Hepatocyte (in vitro differentiated cells): ENCODE results near the gene KRTDAP.

Source experiments
- CTCF ChIP-seq: fragments of 200-600 bp; sonication (generic); IDR thresholded peaks from 2 replicates; pipeline ENCODE4 v1.5.1; 2016; ENCODE audit warnings: antibody characterized with exemption, mild to moderate bottlenecking; ENCODE audit not compliant: poor library complexity
- EZH2 ChIP-seq: fragments of 200-600 bp; sonication (generic); IDR thresholded peaks from 2 replicates; pipeline ENCODE4 v1.6.1; 2016; ENCODE audit warnings: antibody characterized with exemption, mild to moderate bottlenecking, borderline replicate concordance
- EZH2phosphoT487 ChIP-seq: fragments of 200-600 bp; sonication (generic); IDR thresholded peaks from one replicate; pipeline ENCODE4 v1.6.1; 2018; ENCODE audit warnings: antibody characterized with exemption, mild to moderate bottlenecking, low read depth, moderate library complexity; ENCODE audit not compliant: unreplicated experiment, severe bottlenecking

- TF ChIP-seq EZH2, result no peak
- no peak for TF ChIP-seq CTCF
- TF ChIP-seq EZH2phosphoT487, result no peak
Measured at GRCh38 chr19:35528218-35529038, 38.2 kb upstream of the KRTDAP start, which contains the start of gene SBSN.
